Measurements from ENCODE around the gene VPREB3. TPM values are rescaled to one million over a fixed set of nuclear protein-coding genes. Genes with fewer than 3 reads are reported as not detected.

Gene VPREB3
- polyA plus RNA-seq, 3 donors: 0.88 to 1.0 (median 1.0) TPM

- Mint-ChIP-seq H3K27me3 (ENCODE audit: low read depth in 3 of 3) (peaks cover 0 to 6% (median 1%) of the 10 kb centered on the region in 3 donors), H3K27ac (no peak overlapping the region), H3K36me3 (no peaks in the 10 kb centered on the region), H3K4me1 (peaks cover 3% of the 10 kb centered on the region), H3K9me3 (no peaks in the 10 kb centered on the region), H3K4me3 (no peak overlapping the region)
- Histone ChIP-seq H3K4me1 (ENCODE audit: control insufficient read depth in 1 of 2, insufficient read depth in 2 of 2, low read length in 2 of 2) (peaks cover 6 to 7% of the 10 kb centered on the region in 2 donors), H3K36me3 (replicated peaks in 1 of 2; ENCODE audit: control insufficient read depth in 1 of 2, insufficient read depth in 2 of 2, low read length in 2 of 2) (no peaks in the 10 kb centered on the region), H3K9ac (ENCODE audit: insufficient read depth, low read length, poor library complexity, severe bottlenecking) (no peak overlapping the region), H4K20me1 (ENCODE audit: insufficient read depth, low read length) (peaks cover under 1% of the 10 kb centered on the region), H3K27ac (ENCODE audit: low read depth in 1 of 2, low read length in 2 of 2) (no peak overlapping the region), H2AFZ (ENCODE audit: insufficient read depth, low read depth, low read length, poor library complexity, severe bottlenecking) (no peak overlapping the region), H3K79me2 (ENCODE audit: insufficient read depth, low read length) (peaks cover under 1% of the 10 kb centered on the region), H3K4me2 (replicated peaks; ENCODE audit: extremely low read depth, low read length, poor library complexity, severe bottlenecking) (no peak overlapping the region), H3K9me3 (replicated peaks in 1 of 2; ENCODE audit: control insufficient read depth in 1 of 2, insufficient read depth in 1 of 2, low read length in 2 of 2) (no peaks in the 10 kb centered on the region), H3K4me3 (replicated peaks in 1 of 3; ENCODE audit: low read depth in 2 of 3, low read length in 3 of 3) (no peak overlapping the region), H3K27me3 (ENCODE audit: control insufficient read depth in 2 of 2, insufficient read depth in 2 of 2, low read length in 2 of 2) (no peaks in the 10 kb centered on the region)
- no peak for TF ChIP-seq CTCF (IDR thresholded peaks at IDR 0.05)
- WGBS (ENCODE audit: insufficient coverage): 97% methylated on average over 10 of the region's 16 CpGs
- intact Hi-C loops (cut with micrococcal nuclease): no loop called here
- no peak for DNase-seq
Observed at GRCh38 chr22:23782252-23782651, 28.0 kb upstream of the VPREB3 start.

- Histone ChIP-seq H2AFZ (ENCODE audit: insufficient read depth, low read depth, low read length, poor library complexity, severe bottlenecking) (no peak overlapping the region), H3K4me3 (replicated peaks in 1 of 3; ENCODE audit: low read depth in 2 of 3, low read length in 3 of 3) (no peak overlapping the region), H3K79me2 (ENCODE audit: insufficient read depth, low read length) (no peaks in the 10 kb centered on the region), H3K4me1 (ENCODE audit: control insufficient read depth in 1 of 2, insufficient read depth in 2 of 2, low read length in 2 of 2) (peaks cover 5% of the 10 kb centered on the region in 2 donors), H3K9me3 (replicated peaks in 1 of 2; ENCODE audit: control insufficient read depth in 1 of 2, insufficient read depth in 1 of 2, low read length in 2 of 2) (no peaks in the 10 kb centered on the region), H3K9ac (ENCODE audit: insufficient read depth, low read length, poor library complexity, severe bottlenecking) (no peak overlapping the region), H3K27me3 (ENCODE audit: control insufficient read depth in 2 of 2, insufficient read depth in 2 of 2, low read length in 2 of 2) (no peaks in the 10 kb centered on the region), H3K27ac (ENCODE audit: low read depth in 1 of 2, low read length in 2 of 2) (no peak overlapping the region), H3K36me3 (replicated peaks in 1 of 2; ENCODE audit: control insufficient read depth in 1 of 2, insufficient read depth in 2 of 2, low read length in 2 of 2) (no peaks in the 10 kb centered on the region), H3K4me2 (replicated peaks; ENCODE audit: extremely low read depth, low read length, poor library complexity, severe bottlenecking) (no peak overlapping the region), H4K20me1 (ENCODE audit: insufficient read depth, low read length) (no peaks in the 10 kb centered on the region)
- intact Hi-C loops (cut with micrococcal nuclease): no loop called here
- Mint-ChIP-seq H3K9me3 (no peaks in the 10 kb centered on the region), H3K4me3 (no peak overlapping the region), H3K4me1 (peaks cover 3% of the 10 kb centered on the region), H3K27me3 (ENCODE audit: low read depth in 3 of 3) (peaks cover 0 to 6% (median 1%) of the 10 kb centered on the region in 3 donors), H3K36me3 (no peaks in the 10 kb centered on the region), H3K27ac (peak overlapping the region in 1 of 7 donors; percentile 18)
- WGBS (ENCODE audit: insufficient coverage): 92% methylated on average over 10 of the region's 14 CpGs
- no peak for DNase-seq
- no peak for TF ChIP-seq CTCF (IDR thresholded peaks at IDR 0.05)
Observed at GRCh38 chr22:23781511-23782183, 27.4 kb upstream of the VPREB3 start.

Measured in CD14-positive monocyte (primary cell).